Astrocyte (in vitro differentiated cells and primary cell): ENCODE results near the gene CXCL14.

Source experiments
- CTCF ChIP-seq: IDR thresholded peaks from 2 replicates; pipeline ENCODE4 v1.5.1; 2011; ENCODE audit warnings: low read depth, mild to moderate bottlenecking, inconsistent platforms, low read length, moderate library complexity; ENCODE audit not compliant: insufficient read depth
- EZH2 ChIP-seq: IDR thresholded peaks from 2 replicates; pipeline ENCODE4 v1.6.1; 2012; ENCODE audit warnings: mild to moderate bottlenecking, low read length, inconsistent platforms; ENCODE audit not compliant: insufficient read depth

GRCh38 chr5:135608761-135609443, 30.1 kb upstream of the CXCL14 start:
- TF ChIP-seq CTCF (no peak), EZH2 (no peak)
